HG03196 (cell line): ENCODE results near the gene DBNL.
A peak's percentile ranks its signal among the peaks of the same experiment; 100 is the strongest.
"Not testable (repeated sequence)": the region's sequence is repeated elsewhere in the genome, so short reads cannot be mapped to it uniquely, and the experiment has no call there.

Experiments used
- ATAC-seq: cut with Tn5 transposase; IDR thresholded peaks from one replicate; pipeline ENCODE4 v1.9.1; 2021; ENCODE audit not compliant: unreplicated experiment

DBNL gene

DNA sequence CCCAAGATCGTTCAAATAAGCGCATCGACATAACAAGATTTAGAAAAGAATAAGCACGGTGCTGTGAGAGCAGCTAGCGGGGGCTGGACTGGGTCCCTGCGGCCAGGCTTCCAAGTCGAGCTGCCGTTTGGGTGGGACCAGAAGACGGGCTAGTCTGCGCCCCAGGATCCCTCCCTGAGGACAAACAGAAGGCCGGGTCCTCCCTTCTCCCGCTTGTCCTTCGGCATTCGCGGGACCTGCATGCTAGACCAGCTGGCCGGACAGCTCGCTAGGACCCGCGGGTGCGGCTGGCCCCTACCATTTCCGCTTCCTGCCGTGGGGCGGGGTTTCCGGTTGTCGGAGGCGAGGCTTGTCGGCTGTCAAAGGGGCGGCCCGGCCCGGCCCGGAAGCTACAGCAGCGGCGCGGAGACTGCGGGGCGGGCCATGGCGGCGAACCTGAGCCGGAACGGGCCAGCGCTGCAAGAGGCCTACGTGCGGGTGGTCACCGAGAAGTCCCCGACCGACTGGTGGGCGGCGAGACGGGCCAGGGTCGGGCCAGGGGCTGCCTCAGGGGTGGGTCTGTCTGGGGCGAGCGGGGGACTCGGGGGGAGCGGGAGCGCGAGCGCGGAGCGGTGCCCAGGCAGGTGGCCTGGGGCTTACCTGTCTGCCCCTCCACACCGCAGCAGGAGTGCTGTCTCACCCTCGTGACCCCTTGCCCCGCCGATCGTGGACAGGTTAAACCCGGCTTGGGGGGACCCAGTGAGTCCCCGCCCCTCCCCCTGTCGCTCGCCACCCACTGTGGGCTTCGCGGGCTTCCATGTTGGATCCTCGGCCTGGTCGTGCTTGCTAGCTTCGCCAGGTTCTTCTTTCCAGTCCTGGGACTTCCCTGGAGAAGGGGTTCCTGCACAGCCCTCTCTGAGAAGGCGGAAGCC, at the start of gene DBNL:
Gene DBNL (plus strand): TSS at position 388 of the 911 bp plus-strand sequence. CDS start 36 bp downstream, at position 424.
- peak; percentile 66 for ATAC-seq

DNA sequence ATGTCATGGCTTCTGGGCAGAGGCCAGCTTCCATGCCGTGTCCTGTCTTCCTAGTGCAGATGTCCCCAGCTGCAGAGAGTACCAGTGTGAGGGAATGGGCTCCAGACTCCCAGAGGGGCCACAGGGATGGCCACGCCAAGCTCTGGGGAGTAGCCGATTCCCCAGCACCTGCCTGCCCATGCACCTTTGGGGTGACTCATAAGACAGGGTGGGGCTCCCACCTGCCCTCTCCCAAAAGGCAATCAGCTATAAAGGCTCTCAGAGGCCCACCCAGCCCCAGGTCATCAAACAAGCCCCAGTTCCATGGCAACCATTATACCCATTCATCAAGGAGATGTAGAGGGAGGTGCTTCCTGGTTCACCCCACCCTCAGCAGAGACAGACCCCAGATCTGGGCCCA, 47.0 kb upstream of the DBNL start, which contains the start of gene SPDYE1:
Gene SPDYE1 (plus strand): TSS at position 366 of the 400 bp plus-strand sequence. CDS start 2,053 bp downstream, outside the sequence.
- not testable (repeated sequence) for ATAC-seq

- not testable (repeated sequence) for ATAC-seq
Observed at GRCh38 chr7:44012081-44012480, 32.4 kb upstream of the DBNL start.

DNA sequence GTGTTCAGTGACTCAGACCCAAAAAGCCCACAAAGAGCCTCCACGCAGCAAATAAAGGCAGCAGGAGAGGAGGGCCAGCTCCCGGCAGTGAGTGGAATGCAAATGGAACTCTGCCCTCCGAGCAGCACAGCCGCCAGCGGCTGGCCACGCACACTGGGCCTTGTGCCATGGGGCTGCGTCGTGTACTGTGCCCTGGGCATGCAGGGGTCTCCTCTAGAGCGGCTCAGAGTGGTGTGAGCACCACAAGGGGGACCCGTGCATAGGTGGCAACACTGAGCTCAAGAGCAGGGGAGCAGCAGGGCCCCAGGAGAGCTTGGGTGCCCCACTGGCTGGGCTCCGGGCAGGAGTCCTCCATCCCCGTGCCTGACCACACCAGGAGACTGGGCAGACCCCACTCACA, 29.4 kb upstream of the DBNL start:
- ATAC-seq = not testable (repeated sequence)

- ATAC-seq = peak; percentile 89
Observed at GRCh38 chr7:44018857-44019807, 25.4 kb upstream of the DBNL start.

DNA sequence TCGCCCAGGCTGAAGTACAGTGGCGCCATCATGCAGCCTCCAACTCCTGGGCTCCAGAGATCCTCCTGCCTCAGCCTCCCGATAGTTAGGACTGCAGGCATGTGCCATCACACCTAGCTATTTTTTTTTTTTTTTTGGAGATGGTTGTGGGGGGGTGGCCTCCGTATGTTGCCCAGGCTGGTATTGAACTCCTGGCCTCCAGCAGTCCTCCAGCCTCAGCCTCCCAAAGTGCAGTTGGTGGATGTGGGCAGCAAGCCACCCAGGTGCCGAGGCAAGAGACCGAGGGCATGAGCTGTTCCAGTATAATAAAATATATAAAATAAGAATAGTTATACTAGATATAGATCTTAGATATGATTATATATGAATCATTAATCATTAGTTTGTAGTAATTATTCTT, 24.7 kb upstream of the DBNL start:
- ATAC-seq = not testable (repeated sequence)

GRCh38 chr7:44022069-44022468, 22.4 kb upstream of the DBNL start:
- not testable (repeated sequence) for ATAC-seq

DNA sequence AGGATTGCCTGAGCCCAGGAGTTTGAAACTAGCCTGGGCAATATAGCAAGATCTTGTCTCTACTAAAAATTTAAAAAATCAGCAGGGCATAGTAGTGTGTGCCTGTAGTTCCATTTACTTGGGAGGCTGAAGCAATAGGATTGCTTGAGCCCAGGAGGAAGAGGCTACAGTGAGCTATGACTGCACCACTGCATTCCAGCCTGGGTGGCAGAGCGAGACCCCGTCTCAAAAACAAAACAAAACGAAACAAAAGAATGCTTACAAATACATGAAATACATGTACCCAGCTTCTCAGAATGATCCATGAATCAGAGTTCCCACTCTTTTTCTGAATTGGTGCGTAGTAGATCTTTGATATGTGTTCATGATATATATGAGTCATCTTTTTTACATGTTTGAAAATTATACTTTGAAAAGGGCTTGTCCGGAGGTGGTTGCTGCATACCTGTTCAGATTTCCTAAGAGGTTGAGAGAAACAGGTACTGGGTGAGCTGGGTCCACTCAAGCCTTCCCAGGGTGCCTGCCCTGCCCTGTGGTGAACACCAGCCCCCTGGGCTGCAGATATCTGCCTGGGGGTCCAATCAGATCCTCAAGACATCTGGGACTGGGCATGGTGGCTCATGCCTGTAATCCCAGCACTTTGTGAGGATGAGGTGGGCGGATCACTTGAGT, 21.6 kb upstream of the DBNL start:
- not testable (repeated sequence) for ATAC-seq

GRCh38 chr7:44029433-44029832, 15.1 kb upstream of the DBNL start:
- ATAC-seq = not testable (repeated sequence)

DNA sequence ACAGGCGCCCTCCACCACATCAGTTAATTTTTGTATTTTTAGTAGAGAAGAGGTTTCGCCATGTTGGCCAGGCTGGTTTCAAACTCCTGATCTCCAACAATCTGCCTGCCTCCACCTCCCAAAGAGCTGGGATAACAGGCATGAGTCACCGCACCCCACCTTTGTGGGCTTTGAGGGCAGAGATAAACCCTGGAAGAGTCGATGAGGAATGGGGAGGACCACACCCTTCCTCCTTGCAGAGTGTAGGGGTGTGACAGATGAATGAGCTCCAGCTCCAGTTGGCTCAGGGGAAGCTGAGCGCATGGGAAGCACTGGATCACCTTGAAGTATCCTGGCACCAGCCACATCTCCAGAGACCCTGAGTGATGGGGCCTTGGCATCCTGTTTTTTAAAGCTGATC, 14.5 kb upstream of the DBNL start:
- not testable (repeated sequence) for ATAC-seq

DNA sequence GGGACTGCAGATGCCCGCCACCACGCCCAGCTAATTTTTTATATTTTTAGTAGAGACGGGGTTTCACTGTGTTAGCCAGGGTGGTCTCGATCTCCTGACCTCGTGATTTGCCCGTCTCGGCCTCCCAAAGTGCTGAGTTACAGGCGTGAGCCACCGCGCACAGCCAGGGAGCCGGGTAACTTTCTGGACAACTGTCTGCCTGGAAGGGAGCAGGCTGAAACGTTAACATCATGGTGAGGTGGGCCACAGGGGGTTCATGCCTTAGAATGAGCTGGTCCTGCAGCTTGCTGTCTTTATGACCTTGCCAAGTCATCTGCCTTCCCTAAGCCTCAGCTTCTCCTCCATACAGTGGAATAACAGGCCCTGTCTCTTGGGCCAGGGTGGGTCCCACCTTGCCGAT, 13.2 kb upstream of the DBNL start:
- ATAC-seq = not testable (repeated sequence)

GRCh38 chr7:44032031-44032430, 12.5 kb upstream of the DBNL start:
- ATAC-seq = not testable (repeated sequence)

DNA sequence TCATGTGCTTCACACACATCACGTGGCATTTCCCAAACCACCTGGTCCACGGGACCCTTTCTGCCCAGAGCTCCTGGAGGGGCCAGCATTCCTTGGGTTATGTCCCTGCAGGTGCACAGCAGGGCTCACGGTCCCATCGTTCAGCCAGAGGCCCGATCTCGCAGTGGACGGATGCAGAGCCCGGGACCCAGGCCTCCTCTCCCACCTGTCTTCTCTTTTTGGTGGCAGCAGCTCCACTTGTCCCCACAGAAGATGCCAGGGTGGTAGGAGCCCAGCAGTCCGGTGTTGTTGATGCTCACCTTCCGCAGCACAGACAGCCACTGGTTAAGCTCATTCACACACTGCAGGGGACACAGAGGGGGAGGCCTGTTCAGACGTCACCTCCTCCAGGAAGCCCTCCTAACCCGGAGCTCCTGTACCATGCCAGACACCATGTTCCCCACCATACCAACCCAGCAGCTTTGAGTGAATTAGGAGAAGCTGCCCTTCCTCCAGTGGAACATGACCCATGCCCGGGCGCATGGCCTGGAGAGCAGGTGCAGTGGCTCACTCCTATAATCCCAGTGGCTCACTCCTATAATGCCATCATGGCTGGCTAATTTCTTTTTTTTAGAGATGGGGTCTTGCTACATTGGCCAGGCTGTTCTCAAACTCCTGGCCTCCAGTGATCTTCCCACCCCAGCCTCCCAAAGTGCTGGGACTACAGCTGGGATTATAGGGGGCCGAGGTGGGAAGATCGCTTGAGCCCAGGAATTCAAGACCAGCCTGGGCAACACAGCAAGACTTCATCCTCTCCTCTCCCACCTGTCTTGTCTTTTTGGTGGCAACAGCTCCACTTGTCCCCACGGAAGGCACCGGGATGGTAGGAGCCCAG, 10.3 kb upstream of the DBNL start:
- ATAC-seq = not testable (repeated sequence)

DNA sequence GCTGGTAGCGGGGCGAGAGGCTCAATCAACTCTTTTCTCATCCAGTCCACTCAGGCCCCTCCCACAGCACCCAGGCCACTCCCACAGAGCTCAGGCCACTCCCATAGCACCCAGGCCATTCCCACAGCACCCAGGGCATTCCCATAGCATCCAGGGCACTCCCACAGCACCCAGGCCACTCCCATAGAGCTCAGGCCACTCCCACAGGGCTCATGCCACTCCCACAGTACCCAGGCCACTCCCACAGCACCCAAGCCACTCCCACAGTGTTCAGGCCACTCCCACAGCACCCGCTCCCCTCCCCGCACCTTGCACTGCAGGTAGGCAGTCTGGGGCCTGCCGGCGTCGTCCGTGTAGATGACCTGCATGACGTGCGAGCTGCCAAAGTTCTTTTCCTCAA, 8.1 kb upstream of the DBNL start:
- not testable (repeated sequence) for ATAC-seq

- not testable (repeated sequence) for ATAC-seq
Observed at GRCh38 chr7:44037951-44038350, 6.6 kb upstream of the DBNL start.

- ATAC-seq = not testable (repeated sequence)
Observed at GRCh38 chr7:44038553-44038952, 5.9 kb upstream of the DBNL start.

DNA sequence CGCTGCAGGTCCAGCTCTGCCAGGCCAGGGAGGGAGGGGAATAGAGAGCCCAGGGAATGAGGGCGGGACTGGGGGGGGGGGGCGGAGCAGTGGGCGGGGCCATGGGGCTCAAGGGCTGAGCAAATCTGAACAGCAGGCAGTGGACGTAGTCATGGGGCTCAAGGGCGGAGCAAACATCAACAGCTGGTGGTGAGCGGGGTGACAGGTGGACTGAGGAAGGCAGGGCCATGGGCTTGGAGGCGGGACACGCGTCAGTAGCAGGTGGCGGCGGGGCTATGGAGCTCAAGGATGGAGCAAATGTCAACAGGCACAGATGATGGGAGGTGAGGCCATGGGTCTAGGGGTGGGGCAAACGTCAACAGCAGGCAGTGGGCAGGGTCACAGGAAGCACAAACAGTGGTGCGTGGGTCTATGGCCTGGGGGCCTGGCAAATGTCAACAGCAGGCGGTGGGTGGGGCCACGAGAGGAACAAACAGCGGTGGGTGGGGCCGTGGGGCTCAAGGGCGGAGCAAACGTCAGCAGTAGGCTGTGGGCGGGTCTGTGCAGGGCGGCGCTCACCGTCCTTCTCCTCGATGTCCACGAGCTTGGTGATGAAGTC, 5.4 kb upstream of the DBNL start:
- peak; percentile 51 for ATAC-seq

DNA sequence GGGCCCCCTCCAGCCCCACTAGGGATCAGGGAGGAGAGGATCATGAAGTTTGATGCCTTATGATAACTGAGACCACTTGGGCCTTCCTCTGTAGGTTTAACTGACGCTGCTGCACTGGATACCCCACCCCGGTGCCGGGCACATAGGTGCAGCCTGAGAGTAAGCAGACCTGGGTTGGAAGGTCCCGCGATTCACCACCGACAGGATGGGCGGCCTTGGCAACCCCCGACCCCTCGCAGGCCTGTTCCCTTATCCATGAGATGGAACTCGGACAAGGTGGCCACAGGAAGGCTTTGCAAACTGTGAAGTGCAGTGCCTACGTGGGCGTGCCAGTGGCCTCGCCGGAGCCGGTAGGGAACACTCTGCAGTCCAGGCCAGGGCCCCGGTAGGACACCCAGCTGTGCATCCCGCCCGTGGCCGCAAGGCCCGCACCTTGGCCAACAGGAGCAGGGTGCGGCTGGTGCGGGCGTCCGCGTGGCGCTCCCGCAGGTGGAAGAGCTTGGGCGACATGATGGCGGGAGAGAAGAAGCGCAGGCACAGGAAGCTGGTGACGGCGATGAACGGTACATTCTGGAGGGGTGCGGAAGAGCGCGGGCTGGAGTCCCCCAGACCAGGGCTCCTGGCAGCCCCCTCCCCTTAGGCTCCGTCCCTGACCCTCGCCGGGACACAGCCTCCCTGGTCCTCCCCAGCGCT, 4.6 kb upstream of the DBNL start:
- ATAC-seq = not testable (repeated sequence)

- peak; percentile 34 for ATAC-seq
Observed at GRCh38 chr7:44040493-44040891, 4.0 kb upstream of the DBNL start.
